HepG2 (cell line): ENCODE data around the gene ITGB5. TPM values are rescaled to one million over a fixed set of nuclear protein-coding genes. Genes with fewer than 3 reads are reported as not detected.

ENCODE experiments used
- ARID3A ChIP-seq: IDR thresholded peaks from 2 replicates; pipeline ENCODE4 v1.6.1; 2012; ENCODE audit warnings: low read depth, low read length, improper control_type of control experiment
- ATF1 ChIP-seq: IDR thresholded peaks from 2 replicates; pipeline ENCODE4 v1.6.1; 2016; ENCODE audit warnings: mild to moderate bottlenecking, control low read depth
- BCL3 ChIP-seq: sonication (generic); formaldehyde crosslinking; IDR thresholded peaks from 2 replicates; pipeline ENCODE4 v1.5.1; 2020; ENCODE audit warnings: mild to moderate bottlenecking, missing genetic modification reagents, moderate library complexity
- CBFB ChIP-seq: sonication (generic); formaldehyde crosslinking; IDR thresholded peaks from 2 replicates; pipeline ENCODE4 v1.4.0; 2020; ENCODE audit warnings: missing genetic modification reagents
- ETS1 ChIP-seq: sonication (generic); formaldehyde crosslinking; IDR thresholded peaks from 2 replicates; pipeline ENCODE4 v1.4.0; 2020; ENCODE audit warnings: missing genetic modification reagents
- GPBP1L1 ChIP-seq: sonication (generic); formaldehyde crosslinking; IDR thresholded peaks from 2 replicates; pipeline ENCODE4 v1.5.0; 2020; ENCODE audit warnings: mild to moderate bottlenecking, missing genetic modification reagents
- MXD4 ChIP-seq: IDR thresholded peaks from 2 replicates; pipeline ENCODE4 v1.6.1; 2016; ENCODE audit warnings: mild to moderate bottlenecking, missing biosample characterization, missing genetic modification reagents
- NFATC3 ChIP-seq: sonication (generic); formaldehyde crosslinking; IDR thresholded peaks from 2 replicates; pipeline ENCODE4 v1.5.1; 2020; ENCODE audit warnings: mild to moderate bottlenecking, missing genetic modification reagents
- RELA ChIP-seq: sonication (generic); formaldehyde crosslinking; IDR thresholded peaks from 2 replicates; pipeline ENCODE4 v1.4.0; 2020; ENCODE audit warnings: missing genetic modification reagents
- TCF7 ChIP-seq: sonication (generic); IDR thresholded peaks from 2 replicates; pipeline ENCODE4 v1.6.1; 2016; ENCODE audit warnings: antibody characterized with exemption, low read depth
- TEAD3 ChIP-seq: optimal IDR thresholded peaks from 2 replicates; pipeline ENCODE3; 2016; ENCODE audit warnings: borderline replicate concordance
- ZBTB44 ChIP-seq: sonication (generic); formaldehyde crosslinking; IDR thresholded peaks from 2 replicates; pipeline ENCODE4 v1.4.0; 2020; ENCODE audit warnings: missing genetic modification reagents
- ZFP1 ChIP-seq: IDR thresholded peaks from 2 replicates; pipeline ENCODE4 v1.6.1; 2016
- ZKSCAN8 ChIP-seq: IDR thresholded peaks from 2 replicates; pipeline ENCODE4 v1.6.1; 2016; ENCODE audit warnings: borderline replicate concordance, missing genetic modification reagents, missing compliant biosample characterization
- ZNF33B ChIP-seq: sonication (generic); formaldehyde crosslinking; IDR thresholded peaks from 2 replicates; pipeline ENCODE4 v1.5.1; 2020; ENCODE audit warnings: mild to moderate bottlenecking, missing genetic modification reagents
- ZNF543 ChIP-seq: sonication (generic); formaldehyde crosslinking; IDR thresholded peaks from 2 replicates; pipeline ENCODE4 v1.4.0; 2020; ENCODE audit warnings: mild to moderate bottlenecking, missing genetic modification reagents
- ZNF614 ChIP-seq: IDR thresholded peaks from 2 replicates; pipeline ENCODE4 v1.6.1; 2018; ENCODE audit warnings: missing biosample characterization, missing genetic modification reagents, inconsistent platforms, borderline replicate concordance
- ZNF646 ChIP-seq: sonication (generic); formaldehyde crosslinking; IDR thresholded peaks from 2 replicates; pipeline ENCODE4 v1.9.0; 2021; ENCODE audit warnings: mild to moderate bottlenecking, missing genetic modification reagents
- polyA plus RNA-seq, 8 experiments: library from polyadenylated mRNA; depleted of rRNA in 3 of 8; stranded (reverse) in 7 of 8; unstranded in 1 of 8; fragments of >200 nt; fragmentation: Illumina TruSeq in 4 of 8; extraction: Trizol in 4 of 8; gene quantifications; 2 replicates each; pipeline versions ENCODE4 v1.2.1 to v1.2.3, GENCODE V29; 2011 to 2016; ENCODE audit warnings: low read depth in 4 of 8, missing spikeins in 1 of 8, mixed read lengths in 1 of 8; ENCODE audit not compliant: insufficient read depth in 1 of 8
- total RNA-seq, 5 experiments: library from RNA; depleted of rRNA; stranded (reverse); fragments of >200 nt; fragmentation: Illumina TruSeq; extraction: Trizol; gene quantifications; 2 replicates each; pipeline ENCODE4 v1.2.3, GENCODE V29; 2016; ENCODE audit warnings: low read depth in 1 of 5

Gene ITGB5
- total and polyA plus RNA-seq, 2 of the 13 experiments (the other 11 are each of a cell fraction or from before 2014, with no cell fraction given): 74.1 to 343 TPM

GRCh38 chr3:124879337-124879680 is 7.9 kb downstream of the ITGB5 start (continued):
- TF ChIP-seq ZNF646: 0 out of 2 replicates have a peak, but pooled peaks have one; percentile 28
- TF ChIP-seq RELA (CRISPR knock-in tag): no peak
- no peak for TF ChIP-seq ZFP1 (CRISPR knock-in tag)
- TF ChIP-seq ZKSCAN8 (CRISPR knock-in tag): 0 out of 2 replicates have a peak, but pooled peaks have one; percentile 5
- TF ChIP-seq ZNF33B: no peak
- no peak for TF ChIP-seq GPBP1L1 (CRISPR knock-in tag)
- 0 out of 2 replicates have a peak, but pooled peaks have one; percentile 15 for TF ChIP-seq MXD4
- TF ChIP-seq TEAD3 (CRISPR knock-in tag): peak; percentile 23
- no peak for TF ChIP-seq TCF7
- TF ChIP-seq ATF1 (CRISPR knock-in tag): peak; percentile 7; the same call in 1 of the 2 replicates
- no peak for TF ChIP-seq ZNF614
- TF ChIP-seq BCL3 (CRISPR knock-in tag): no peak
- TF ChIP-seq NFATC3 (CRISPR knock-in tag): no peak
- TF ChIP-seq ETS1 (CRISPR knock-in tag): no peak
- no peak for TF ChIP-seq ARID3A
- TF ChIP-seq ZBTB44 (CRISPR knock-in tag): no peak
- no peak for TF ChIP-seq ZNF543 (CRISPR knock-in tag)
- no peak for TF ChIP-seq CBFB (CRISPR knock-in tag)
